ENCODE results near the gene ARHGAP15.
A peak's percentile ranks its signal among the peaks of the same experiment; 100 is the strongest.

Gene ARHGAP15

DNA sequence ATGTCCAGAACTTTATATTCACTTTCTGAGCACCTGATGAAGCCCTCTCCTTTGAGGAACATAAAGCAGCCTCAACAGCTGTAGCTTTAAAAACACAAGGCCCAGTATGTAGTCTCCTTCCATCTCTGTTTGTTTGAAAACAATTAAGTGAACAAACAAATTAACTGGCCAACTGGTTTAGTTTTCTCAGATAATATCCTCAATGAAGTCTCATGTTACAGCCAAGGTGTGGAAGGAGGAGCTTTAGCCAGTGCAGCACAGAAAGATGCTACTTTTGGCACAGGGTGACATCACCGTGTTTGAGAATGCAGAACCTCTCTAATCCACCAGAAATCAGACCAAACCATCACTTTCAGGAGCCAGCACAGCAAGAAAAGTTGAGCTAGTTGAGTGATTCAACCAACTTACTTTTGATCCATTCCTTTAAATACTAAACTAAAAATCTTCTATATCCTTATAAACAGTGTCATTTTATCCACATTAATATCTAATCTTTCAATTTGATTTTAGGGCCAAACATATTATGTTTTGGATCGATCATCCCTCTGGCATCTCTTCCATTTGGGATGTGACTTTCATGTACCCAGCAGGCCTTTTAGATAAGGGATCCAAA lies 488.7 kb downstream of the ARHGAP15 start:
- DNase-seq (ENCODE audit: extremely low spot score) = no peak
- no peak for TF ChIP-seq CTBP1 (IDR thresholded peaks at IDR 0.05; ENCODE audit: borderline replicate concordance)
- TF ChIP-seq, protein P1, sequence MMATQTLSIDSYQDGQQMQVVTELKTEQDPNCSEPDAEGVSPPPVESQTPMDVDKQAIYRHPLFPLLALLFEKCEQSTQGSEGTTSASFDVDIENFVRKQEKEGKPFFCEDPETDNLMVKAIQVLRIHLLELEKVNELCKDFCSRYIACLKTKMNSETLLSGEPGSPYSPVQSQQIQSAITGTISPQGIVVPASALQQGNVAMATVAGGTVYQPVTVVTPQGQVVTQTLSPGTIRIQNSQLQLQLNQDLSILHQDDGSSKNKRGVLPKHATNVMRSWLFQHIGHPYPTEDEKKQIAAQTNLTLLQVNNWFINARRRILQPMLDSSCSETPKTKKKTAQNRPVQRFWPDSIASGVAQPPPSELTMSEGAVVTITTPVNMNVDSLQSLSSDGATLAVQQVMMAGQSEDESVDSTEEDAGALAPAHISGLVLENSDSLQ (IDR thresholded peaks at IDR 0.05) = no peak
- no peak for TF ChIP-seq FOXA1 (IDR thresholded peaks at IDR 0.05)
- TF ChIP-seq SP1 (IDR thresholded peaks at IDR 0.05) = no peak
- no peak for TF ChIP-seq BHLHE40 (IDR thresholded peaks at IDR 0.05; ENCODE audit: borderline replicate concordance)
- no peak for TF ChIP-seq FOXM1 (IDR thresholded peaks at IDR 0.05; ENCODE audit: borderline replicate concordance)
- TF ChIP-seq ARNT (IDR thresholded peaks at IDR 0.05) = no peak
- no peak for TF ChIP-seq NFRKB (IDR thresholded peaks at IDR 0.05)
- TF ChIP-seq ELF4 (IDR thresholded peaks at IDR 0.05) = no peak
- TF ChIP-seq FOXK2 (IDR thresholded peaks at IDR 0.05) = no peak
- TF ChIP-seq LEF1 (IDR thresholded peaks at IDR 0.05; ENCODE audit: borderline replicate concordance) = no peak
- TF ChIP-seq L3MBTL2 (conservative IDR thresholded peaks at IDR 0.05) = no peak
- TF ChIP-seq HDGF (IDR thresholded peaks at IDR 0.05; ENCODE audit: borderline replicate concordance) = no peak
- TF ChIP-seq ZNF384 (IDR thresholded peaks at IDR 0.05) = no peak
- TF ChIP-seq SUZ12 (IDR thresholded peaks at IDR 0.05) = no peak
- no peak for TF ChIP-seq TARDBP (IDR thresholded peaks at IDR 0.05)
- ChIA-PET POLR2A (no interaction called here), CTCF (no interaction called here)

DNA sequence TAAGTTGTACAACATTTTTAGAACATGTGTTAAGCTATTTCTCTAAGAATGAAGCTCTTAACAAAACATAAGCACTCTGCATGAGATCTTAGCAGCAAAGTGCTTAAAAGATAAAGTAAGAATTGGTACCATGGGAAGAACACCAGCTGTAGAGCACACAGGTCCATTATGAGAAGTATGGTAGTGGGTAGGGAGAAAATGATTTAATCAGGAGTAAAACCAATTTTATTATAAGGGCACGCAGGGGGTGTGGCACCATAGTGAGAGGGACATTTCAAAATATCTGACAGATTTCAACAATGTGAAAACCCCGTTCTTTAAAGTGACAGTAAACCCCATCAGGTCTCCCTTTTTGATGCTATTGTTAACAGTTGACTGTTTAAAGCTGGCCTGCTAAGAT lies 492.9 kb downstream of the ARHGAP15 start:
- no peak for TF ChIP-seq SUZ12 (IDR thresholded peaks at IDR 0.05)
- TF ChIP-seq L3MBTL2 (conservative IDR thresholded peaks at IDR 0.05) = no peak
- ChIA-PET CTCF (no interaction called here), POLR2A (no interaction called here)
- DNase-seq (ENCODE audit: extremely low spot score) = no peak

DNA sequence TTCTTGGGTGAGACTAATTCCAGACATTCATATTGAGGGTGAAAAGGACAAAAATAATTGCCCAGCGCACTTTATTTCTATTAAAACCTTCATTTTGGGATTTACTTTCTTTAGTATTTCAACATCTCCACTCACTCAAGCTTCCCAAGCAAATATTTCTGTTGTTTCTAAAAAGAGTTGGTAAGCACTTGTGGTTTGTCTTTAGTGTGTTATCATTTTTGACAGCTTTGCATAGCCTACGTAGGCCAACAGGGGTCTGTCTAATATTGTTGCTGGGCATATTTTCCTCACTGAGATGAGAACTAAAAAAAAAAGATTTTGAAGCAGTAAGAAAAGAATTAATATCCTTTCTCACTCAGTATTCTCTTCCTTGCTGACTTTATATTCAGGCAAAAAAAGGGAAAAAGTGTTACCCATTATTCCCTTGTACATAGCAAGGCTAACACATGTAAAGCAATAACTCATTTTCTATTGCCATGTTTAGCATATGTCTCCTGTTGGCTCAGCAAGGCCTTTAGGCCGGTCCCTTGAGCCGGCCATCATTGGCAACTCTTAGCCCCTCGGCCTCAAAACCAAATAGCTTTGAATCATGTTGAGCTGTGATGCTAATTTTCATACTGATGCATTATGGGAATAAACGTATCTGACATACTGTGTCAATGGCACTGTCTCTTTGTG lies 494.2 kb downstream of the ARHGAP15 start:
- CTCF ChIA-PET = no interaction called here
- TF ChIP-seq L3MBTL2 (conservative IDR thresholded peaks at IDR 0.05) (no peak), BHLHE40 (IDR thresholded peaks at IDR 0.05; ENCODE audit: borderline replicate concordance) (no peak), LEF1 (IDR thresholded peaks at IDR 0.05; ENCODE audit: borderline replicate concordance) (no peak), SUZ12 (IDR thresholded peaks at IDR 0.05) (no peak), FOXA1 (IDR thresholded peaks at IDR 0.05) (no peak), ZNF384 (IDR thresholded peaks at IDR 0.05) (no peak), ELF4 (IDR thresholded peaks at IDR 0.05) (no peak), CTBP1 (IDR thresholded peaks at IDR 0.05; ENCODE audit: borderline replicate concordance) (no peak), ARNT (IDR thresholded peaks at IDR 0.05) (no peak), FOXK2 (IDR thresholded peaks at IDR 0.05) (no peak), HDGF (IDR thresholded peaks at IDR 0.05; ENCODE audit: borderline replicate concordance) (no peak), NFRKB (IDR thresholded peaks at IDR 0.05) (no peak), TARDBP (IDR thresholded peaks at IDR 0.05) (no peak), SP1 (IDR thresholded peaks at IDR 0.05) (no peak), FOXM1 (IDR thresholded peaks at IDR 0.05; ENCODE audit: borderline replicate concordance) (no peak)
- TF ChIP-seq, protein P1 (IDR thresholded peaks at IDR 0.05) = no peak
- DNase-seq (ENCODE audit: extremely low spot score) = no peak
- POLR2A ChIA-PET = no interaction called here

DNA sequence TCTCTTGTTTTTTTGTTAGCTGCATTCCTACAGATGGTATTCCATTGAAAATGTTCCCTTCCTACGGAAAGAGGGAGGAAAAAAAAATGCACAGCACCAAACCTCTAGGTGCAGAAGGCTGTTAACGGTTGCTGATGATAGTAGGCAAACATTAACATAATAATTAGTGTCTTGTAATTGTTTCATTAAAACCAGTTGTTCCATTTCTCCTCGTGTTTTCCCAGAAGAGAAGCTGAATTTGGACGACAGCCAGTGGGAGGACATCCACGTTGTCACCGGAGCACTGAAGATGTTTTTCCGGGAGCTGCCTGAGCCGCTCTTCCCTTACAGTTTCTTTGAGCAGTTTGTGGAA lies 494.7 kb downstream of the ARHGAP15 start:
- DNase-seq (ENCODE audit: extremely low spot score) = no peak
- ChIA-PET CTCF (interaction anchor here (0.7 kb wide), 1 partner anchor 75 kb away, joined by 4 read pairs; no protein-coding TSS in a partner anchor), POLR2A (no interaction called here)
- TF ChIP-seq NFRKB (IDR thresholded peaks at IDR 0.05) (no peak), FOXA1 (IDR thresholded peaks at IDR 0.05) (no peak), L3MBTL2 (conservative IDR thresholded peaks at IDR 0.05) (no peak), FOXM1 (IDR thresholded peaks at IDR 0.05; ENCODE audit: borderline replicate concordance) (no peak), BHLHE40 (IDR thresholded peaks at IDR 0.05; ENCODE audit: borderline replicate concordance) (no peak), FOXK2 (IDR thresholded peaks at IDR 0.05) (no peak), ARNT (IDR thresholded peaks at IDR 0.05) (no peak), TARDBP (IDR thresholded peaks at IDR 0.05) (no peak), CTBP1 (IDR thresholded peaks at IDR 0.05; ENCODE audit: borderline replicate concordance) (no peak), SUZ12 (IDR thresholded peaks at IDR 0.05) (no peak), LEF1 (IDR thresholded peaks at IDR 0.05; ENCODE audit: borderline replicate concordance) (no peak), ZNF384 (IDR thresholded peaks at IDR 0.05) (no peak), HDGF (IDR thresholded peaks at IDR 0.05; ENCODE audit: borderline replicate concordance) (no peak), ELF4 (IDR thresholded peaks at IDR 0.05) (no peak), SP1 (IDR thresholded peaks at IDR 0.05) (no peak)
- TF ChIP-seq, protein P1 (IDR thresholded peaks at IDR 0.05) = no peak

DNA sequence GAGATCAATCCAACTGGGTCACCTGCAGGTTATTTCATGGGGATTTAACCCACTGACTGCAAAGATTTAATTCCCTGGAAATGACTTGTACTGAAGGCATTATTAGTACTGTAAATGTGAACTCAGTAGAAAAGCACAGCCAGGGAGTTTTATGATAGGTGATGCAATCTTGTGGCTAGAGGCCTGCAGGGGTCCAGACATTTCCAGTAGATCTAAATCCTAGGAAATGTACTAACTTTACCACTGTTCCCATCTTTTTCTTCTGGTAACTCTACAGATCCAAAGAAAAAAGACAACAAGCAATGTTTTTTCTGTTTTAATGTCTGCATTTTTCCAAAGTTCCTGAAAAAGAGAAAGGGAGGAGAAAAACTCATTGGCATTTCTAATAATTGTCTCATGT lies 500.1 kb downstream of the ARHGAP15 start:
- DNase-seq (ENCODE audit: extremely low spot score) = peak; percentile 44
- TF ChIP-seq LEF1 (IDR thresholded peaks at IDR 0.05; ENCODE audit: borderline replicate concordance) = no peak
- TF ChIP-seq TARDBP (IDR thresholded peaks at IDR 0.05) = no peak
- TF ChIP-seq CTBP1 (IDR thresholded peaks at IDR 0.05; ENCODE audit: borderline replicate concordance) = no peak
- TF ChIP-seq, protein P1 (IDR thresholded peaks at IDR 0.05) = no peak
- no peak for TF ChIP-seq SUZ12 (IDR thresholded peaks at IDR 0.05)
- no peak for TF ChIP-seq ZNF384 (IDR thresholded peaks at IDR 0.05)
- no peak for TF ChIP-seq HDGF (IDR thresholded peaks at IDR 0.05; ENCODE audit: borderline replicate concordance)
- TF ChIP-seq NFRKB (IDR thresholded peaks at IDR 0.05) = no peak
- no peak for TF ChIP-seq BHLHE40 (IDR thresholded peaks at IDR 0.05; ENCODE audit: borderline replicate concordance)
- TF ChIP-seq FOXM1 (IDR thresholded peaks at IDR 0.05; ENCODE audit: borderline replicate concordance) = no peak
- TF ChIP-seq SP1 (IDR thresholded peaks at IDR 0.05) = no peak
- ChIA-PET CTCF (no interaction called here), POLR2A (no interaction called here)

Measured in HEK293T (cell line).